Spinal cord (tissue), 10 donors: Measurements from ENCODE around the gene DMWD. TPM values are rescaled to one million over a fixed set of nuclear protein-coding genes. Genes with fewer than 3 reads are reported as not detected.

Source experiments
- DNase-seq, 6 donors: peaks; one replicate each; pipeline versions ENCODE4 v3.0.0 to v3.0.0-alpha.2; 2013 to 2015; ENCODE audit warnings: low spot score in 6 of 6, low read depth in 4 of 6
- H3K27ac ChIP-seq: one replicate; pipeline ENCODE4 v1.5.1; 2013; ENCODE audit warnings: low read depth, low read length, control low read depth
- H3K27me3 ChIP-seq: one replicate; pipeline ENCODE4 v1.6.1; 2013; ENCODE audit warnings: low read length; ENCODE audit not compliant: control insufficient read depth, insufficient read depth
- H3K36me3 ChIP-seq: one replicate; pipeline ENCODE4 v1.6.1; 2013; ENCODE audit warnings: low read length; ENCODE audit not compliant: control insufficient read depth, insufficient read depth
- H3K4me1 ChIP-seq: one replicate; pipeline ENCODE4 v1.6.1; 2013; ENCODE audit warnings: low read length; ENCODE audit not compliant: control insufficient read depth, insufficient read depth
- H3K4me3 ChIP-seq: one replicate; pipeline ENCODE4 v1.5.1; 2013; ENCODE audit warnings: low read depth, low read length, control low read depth
- H3K9me3 ChIP-seq: one replicate; pipeline ENCODE4 v1.6.1; 2013; ENCODE audit warnings: low read length; ENCODE audit not compliant: control insufficient read depth, insufficient read depth
- WGBS: methylation state at CpG from one replicate; pipeline ENCODE4 v1.1.5; 2013; ENCODE audit warnings: missing lambda C conversion rate; ENCODE audit not compliant: insufficient coverage; 5-methylcytosine and 5-hydroxymethylcytosine counted together
- polyA plus RNA-seq, 2 donors: library from polyadenylated mRNA; unstranded; fragments of 120-200 nt; gene quantifications; one replicate each; pipeline ENCODE4 v1.2.1, GENCODE V29; 2013; ENCODE audit not compliant: insufficient read length in 2 of 2
- total RNA-seq, 2 donors: library from RNA; depleted of rRNA in 1 of 2; stranded (reverse); fragments of 120-200 nt in 1 of 2; fragments of >200 nt in 1 of 2; gene quantifications; one replicate each; pipeline versions ENCODE4 v1.2.3 to v1.2.4, GENCODE V29; 2013 to 2014
- donor health status: healthy.

The DMWD gene
- total and polyA plus RNA-seq, 4 donors = 27.0 to 101 (median 62.8) TPM

- peaks cover 76% of the 10 kb centered on the region for H3K4me1 ChIP-seq
- H3K27me3 ChIP-seq = peaks cover 32% of the 10 kb centered on the region
- peak overlapping the region; percentile 98 for H3K27ac ChIP-seq
- H3K36me3 ChIP-seq = peaks cover 43% of the 10 kb centered on the region
- no peaks in the 10 kb centered on the region for H3K9me3 ChIP-seq
- under 1% methylated on average over 102 of the region's 102 CpGs for WGBS
- DNase-seq = peak in 2 of 6 donors; percentile 57 to 79
- peak overlapping the region; percentile 67 for H3K4me3 ChIP-seq
Observed at GRCh38 chr19:45767881-45768654, 24.6 kb downstream of the DMWD start.

DNA sequence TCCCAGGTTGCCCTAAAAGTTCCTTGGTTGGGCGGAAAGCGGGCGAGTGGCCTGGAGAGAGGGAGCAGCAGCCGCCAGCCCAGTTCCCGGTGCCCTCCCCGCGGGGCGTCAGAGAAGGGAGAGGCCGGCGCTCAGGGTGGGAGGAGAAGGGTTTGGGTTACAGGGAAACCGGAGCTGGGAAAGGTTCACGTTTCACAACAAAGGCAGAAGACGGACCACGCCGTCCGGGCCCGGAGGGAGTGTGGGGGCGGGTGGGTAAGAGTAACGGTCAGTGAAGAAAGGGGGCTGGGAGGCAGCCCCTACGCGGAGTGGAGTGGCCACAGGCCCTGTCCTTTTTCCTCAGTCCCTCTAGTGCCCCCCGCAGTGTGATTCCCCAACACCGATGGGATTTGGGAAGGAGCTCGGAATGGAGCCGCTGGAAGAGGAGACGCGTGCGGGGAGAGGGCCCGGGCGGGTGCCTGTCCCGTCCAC is 25.2 kb downstream of the DMWD start:
- WGBS = 4% methylated on average over 31 of the region's 31 CpGs
- H3K36me3 ChIP-seq = peaks cover 36% of the 10 kb centered on the region
- peaks cover 76% of the 10 kb centered on the region for H3K4me1 ChIP-seq
- DNase-seq = peak in 1 of 6 donors; percentile 65
- peak overlapping the region; percentile 98 for H3K27ac ChIP-seq
- peaks cover 32% of the 10 kb centered on the region for H3K27me3 ChIP-seq
- H3K4me3 ChIP-seq = peak overlapping the region; percentile 67
- H3K9me3 ChIP-seq = no peaks in the 10 kb centered on the region

- Histone ChIP-seq H3K27ac (peak overlapping the region; percentile 98), H3K27me3 (peaks cover 32% of the 10 kb centered on the region), H3K4me1 (peaks cover 76% of the 10 kb centered on the region), H3K4me3 (peak overlapping the region; percentile 67), H3K36me3 (peaks cover 31% of the 10 kb centered on the region), H3K9me3 (no peaks in the 10 kb centered on the region)
- WGBS = 28% methylated on average over 24 of the region's 24 CpGs
- no peak for DNase-seq
Observed at GRCh38 chr19:45766869-45767346, 25.7 kb downstream of the DMWD start.

DNA sequence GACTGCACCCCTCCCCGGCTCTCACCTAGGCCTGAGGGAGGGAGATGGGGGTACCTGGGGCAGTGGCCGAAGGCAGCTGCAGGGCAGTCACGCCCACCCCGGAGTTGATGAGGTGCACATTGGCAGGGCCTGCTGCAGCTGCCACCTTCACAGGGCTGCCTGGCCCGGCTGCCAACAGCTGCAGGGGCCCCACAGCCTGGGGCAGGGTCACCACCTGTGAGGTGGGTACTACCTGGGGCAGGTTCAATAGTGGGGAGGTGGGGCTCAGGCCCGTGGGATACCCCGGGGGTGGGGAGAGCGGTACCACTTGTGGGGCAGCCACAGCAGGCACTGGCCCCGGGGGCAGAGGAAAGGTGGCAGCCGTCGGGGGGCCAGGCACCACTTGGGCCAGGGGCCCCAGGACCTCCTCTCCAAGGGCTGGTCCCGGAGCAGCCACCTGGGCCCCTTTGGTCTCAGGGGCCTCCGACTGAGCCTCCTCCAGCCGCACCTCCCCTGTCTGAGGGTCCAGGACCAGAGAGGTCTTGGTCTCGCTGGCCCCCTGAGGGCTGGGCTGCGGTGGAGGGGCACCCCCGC is 26.3 kb downstream of the DMWD start:
- Histone ChIP-seq H3K4me1 (peaks cover 72% of the 10 kb centered on the region), H3K27ac (peak overlapping the region; percentile 98), H3K27me3 (peaks cover 32% of the 10 kb centered on the region), H3K36me3 (peaks cover 26% of the 10 kb centered on the region), H3K4me3 (peak overlapping the region; percentile 67), H3K9me3 (no peaks in the 10 kb centered on the region)
- DNase-seq = no peak
- WGBS = 74% methylated on average over 17 of the region's 17 CpGs

DNA sequence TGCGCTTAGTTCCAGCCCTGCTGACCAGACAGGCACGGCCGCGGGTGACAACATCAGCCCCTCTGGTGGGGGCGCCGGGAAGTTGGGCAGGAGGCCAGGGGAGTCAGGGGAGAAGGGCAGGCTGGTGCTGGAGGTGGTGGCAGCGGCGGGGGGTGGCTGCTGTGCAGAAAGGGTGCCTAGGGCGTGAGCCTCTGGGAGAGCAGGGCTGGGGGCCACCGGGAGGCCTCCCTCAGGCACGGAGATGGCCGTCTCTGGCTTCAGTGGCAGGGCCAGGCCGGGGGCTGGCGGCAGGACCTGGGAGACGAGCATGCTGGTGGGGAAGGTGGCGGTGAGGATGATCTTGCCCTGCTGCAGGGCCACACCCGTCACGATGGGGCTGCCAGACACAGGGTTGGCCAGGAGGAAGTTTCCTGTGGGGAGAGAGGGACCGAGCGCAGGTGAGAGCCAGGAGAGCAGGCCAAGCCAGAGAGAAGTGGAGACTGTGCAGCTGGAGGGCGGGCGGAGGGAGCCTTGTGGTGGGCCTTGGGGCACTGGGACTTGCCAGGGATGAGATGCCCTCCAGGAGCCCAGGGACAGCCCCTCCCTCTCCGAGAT is 26.8 kb downstream of the DMWD start:
- Histone ChIP-seq H3K36me3 (peaks cover 20% of the 10 kb centered on the region), H3K4me1 (peaks cover 66% of the 10 kb centered on the region), H3K27me3 (peaks cover 32% of the 10 kb centered on the region), H3K4me3 (no peak overlapping the region), H3K27ac (peak overlapping the region; percentile 98), H3K9me3 (no peaks in the 10 kb centered on the region)
- no peak for DNase-seq
- 67% methylated on average over 22 of the region's 23 CpGs for WGBS

DNA sequence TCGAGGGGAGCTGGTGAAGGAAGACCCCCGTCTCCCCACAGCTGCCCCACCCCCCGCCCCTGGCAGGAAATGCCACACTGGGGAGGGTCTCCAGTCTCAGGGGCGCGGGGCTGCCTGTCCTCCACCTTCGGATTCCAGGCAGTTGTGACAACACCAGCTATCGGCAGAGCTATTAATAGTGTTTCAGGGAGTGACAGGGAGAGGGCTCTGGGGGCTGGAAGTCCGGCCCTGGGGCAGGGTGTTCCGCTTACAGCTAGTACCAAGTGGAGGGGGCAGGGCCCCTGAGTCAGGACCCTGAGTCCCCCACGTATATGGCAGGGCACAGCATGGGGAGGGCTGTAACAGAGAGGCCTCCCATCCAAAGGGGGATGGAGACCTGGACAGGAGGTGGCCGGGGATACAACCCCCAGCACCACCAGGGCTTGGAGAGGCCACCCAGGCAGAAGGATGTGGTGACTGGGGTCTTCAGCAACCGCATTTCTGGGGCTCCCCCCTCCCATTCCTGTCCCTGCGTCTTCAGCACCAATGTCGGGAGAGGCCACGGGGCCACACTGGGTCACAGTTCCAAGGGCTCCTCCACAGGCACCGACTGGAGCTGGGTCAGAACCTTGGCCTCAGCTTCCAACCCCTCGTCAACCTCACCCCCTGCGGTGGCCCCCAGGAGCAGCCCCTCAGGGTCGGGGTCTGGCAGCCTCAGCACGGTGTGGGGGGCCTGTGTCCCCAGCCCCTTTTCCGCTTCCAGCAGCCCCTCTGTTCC is 27.5 kb downstream of the DMWD start:
- Histone ChIP-seq H3K9me3 (no peaks in the 10 kb centered on the region), H3K36me3 (peaks cover 20% of the 10 kb centered on the region), H3K4me1 (peaks cover 61% of the 10 kb centered on the region), H3K27ac (no peak overlapping the region), H3K27me3 (peaks cover 32% of the 10 kb centered on the region), H3K4me3 (no peak overlapping the region)
- 48% methylated on average over 14 of the region's 21 CpGs for WGBS
- DNase-seq = no peak

GRCh38 chr19:45764475-45764874 is 28.2 kb downstream of the DMWD start:
- Histone ChIP-seq H3K27ac (no peak overlapping the region), H3K36me3 (peaks cover 20% of the 10 kb centered on the region), H3K4me1 (peaks cover 54% of the 10 kb centered on the region), H3K27me3 (peaks cover 32% of the 10 kb centered on the region), H3K9me3 (no peaks in the 10 kb centered on the region), H3K4me3 (no peak overlapping the region)
- DNase-seq = no peak
- WGBS = 50% methylated on average over 3 of the region's 6 CpGs

GRCh38 chr19:45763691-45764294 is 28.9 kb downstream of the DMWD start:
- no peaks in the 10 kb centered on the region for H3K9me3 ChIP-seq
- DNase-seq = no peak
- peaks cover 30% of the 10 kb centered on the region for H3K27me3 ChIP-seq
- 42% methylated on average over 25 of the region's 27 CpGs for WGBS
- H3K36me3 ChIP-seq = peaks cover 20% of the 10 kb centered on the region
- no peak overlapping the region for H3K4me3 ChIP-seq
- H3K4me1 ChIP-seq = peaks cover 49% of the 10 kb centered on the region
- no peak overlapping the region for H3K27ac ChIP-seq
